ENCODE data around the gene CTDSPL. TPM values are rescaled to one million over a fixed set of nuclear protein-coding genes. Genes with fewer than 3 reads are reported as not detected.
A peak's percentile ranks its signal among the peaks of the same experiment; 100 is the strongest.

CTDSPL gene
- total and polyA plus RNA-seq, 2 of the 13 experiments (the other 11 are each of a cell fraction or from before 2014, with no cell fraction given) = 26.1 to 142 TPM

GRCh38 chr3:37986479-37987314 lies 125.0 kb downstream of the CTDSPL start (continued):
- TF ChIP-seq BORCS8-MEF2B (CRISPR knock-in tag; IDR thresholded peaks at IDR 0.05) (no peak), PATZ1 (CRISPR knock-in tag; IDR thresholded peaks at IDR 0.05) (peak; percentile 90), ZSCAN22 (CRISPR knock-in tag; IDR thresholded peaks at IDR 0.05) (no peak), RCOR2 (CRISPR knock-in tag; IDR thresholded peaks at IDR 0.05) (0 out of 2 replicates have a peak, but pooled peaks have one; percentile 63), TIGD3 (CRISPR knock-in tag; IDR thresholded peaks at IDR 0.05; ENCODE audit: borderline replicate concordance) (no peak), ZNF598 (CRISPR knock-in tag; IDR thresholded peaks at IDR 0.05; ENCODE audit: borderline replicate concordance) (no peak), ZNF256 (CRISPR knock-in tag; conservative IDR thresholded peaks at IDR 0.05) (no peak), ZNF101 (CRISPR knock-in tag; IDR thresholded peaks at IDR 0.05; ENCODE audit: borderline replicate concordance, low read depth) (no peak), ZNF768 (CRISPR knock-in tag; IDR thresholded peaks at IDR 0.05) (peak; percentile 70), CC2D1A (CRISPR knock-in tag; IDR thresholded peaks at IDR 0.05) (no peak), ISL2 (CRISPR knock-in tag; IDR thresholded peaks at IDR 0.05) (peak; percentile 80), ZNF432 (CRISPR knock-in tag; IDR thresholded peaks at IDR 0.05; ENCODE audit: borderline replicate concordance) (no peak), ZEB1 (IDR thresholded peaks at IDR 0.05; ENCODE audit: insufficient replicate concordance, low read depth) (peak; percentile 27), ZNF264 (CRISPR knock-in tag; IDR thresholded peaks at IDR 0.05) (no peak), ZNF12 (CRISPR knock-in tag; IDR thresholded peaks at IDR 0.05) (no peak), MEIS2 (CRISPR knock-in tag; IDR thresholded peaks at IDR 0.05) (no peak), STAT5B (CRISPR knock-in tag; IDR thresholded peaks at IDR 0.05) (no peak), HNRNPUL1 (IDR thresholded peaks at IDR 0.05; ENCODE audit: low read depth, low read length) (no peak), RBM39 (IDR thresholded peaks at IDR 0.05; ENCODE audit: low read depth, low read length, poor library complexity, severe bottlenecking) (no peak), ZNF841 (CRISPR knock-in tag; IDR thresholded peaks at IDR 0.05; ENCODE audit: borderline replicate concordance) (no peak)
- TF ChIP-seq, protein P1, sequence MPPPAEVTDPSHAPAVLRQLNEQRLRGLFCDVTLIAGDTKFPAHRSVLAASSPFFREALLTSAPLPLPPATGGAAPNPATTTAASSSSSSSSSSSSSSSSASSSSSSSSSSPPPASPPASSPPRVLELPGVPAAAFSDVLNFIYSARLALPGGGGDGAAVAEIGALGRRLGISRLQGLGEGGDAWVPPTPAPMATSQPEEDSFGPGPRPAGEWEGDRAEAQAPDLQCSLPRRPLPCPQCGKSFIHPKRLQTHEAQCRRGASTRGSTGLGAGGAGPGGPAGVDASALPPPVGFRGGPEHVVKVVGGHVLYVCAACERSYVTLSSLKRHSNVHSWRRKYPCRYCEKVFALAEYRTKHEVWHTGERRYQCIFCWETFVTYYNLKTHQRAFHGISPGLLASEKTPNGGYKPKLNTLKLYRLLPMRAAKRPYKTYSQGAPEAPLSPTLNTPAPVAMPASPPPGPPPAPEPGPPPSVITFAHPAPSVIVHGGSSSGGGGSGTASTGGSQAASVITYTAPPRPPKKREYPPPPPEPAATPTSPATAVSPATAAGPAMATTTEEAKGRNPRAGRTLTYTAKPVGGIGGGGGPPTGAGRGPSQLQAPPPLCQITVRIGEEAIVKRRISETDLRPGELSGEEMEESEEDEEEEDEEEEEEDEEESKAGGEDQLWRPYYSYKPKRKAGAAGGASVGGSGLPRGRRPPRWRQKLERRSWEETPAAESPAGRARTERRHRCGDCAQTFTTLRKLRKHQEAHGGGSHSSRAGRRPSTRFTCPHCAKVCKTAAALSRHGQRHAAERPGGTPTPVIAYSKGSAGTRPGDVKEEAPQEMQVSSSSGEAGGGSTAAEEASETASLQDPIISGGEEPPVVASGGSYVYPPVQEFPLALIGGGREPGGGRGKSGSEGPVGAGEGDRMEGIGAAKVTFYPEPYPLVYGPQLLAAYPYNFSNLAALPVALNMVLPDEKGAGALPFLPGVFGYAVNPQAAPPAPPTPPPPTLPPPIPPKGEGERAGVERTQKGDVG (CRISPR knock-in tag; IDR thresholded peaks at IDR 0.05; ENCODE audit: borderline replicate concordance) = no peak
- TF ChIP-seq, protein P2, sequence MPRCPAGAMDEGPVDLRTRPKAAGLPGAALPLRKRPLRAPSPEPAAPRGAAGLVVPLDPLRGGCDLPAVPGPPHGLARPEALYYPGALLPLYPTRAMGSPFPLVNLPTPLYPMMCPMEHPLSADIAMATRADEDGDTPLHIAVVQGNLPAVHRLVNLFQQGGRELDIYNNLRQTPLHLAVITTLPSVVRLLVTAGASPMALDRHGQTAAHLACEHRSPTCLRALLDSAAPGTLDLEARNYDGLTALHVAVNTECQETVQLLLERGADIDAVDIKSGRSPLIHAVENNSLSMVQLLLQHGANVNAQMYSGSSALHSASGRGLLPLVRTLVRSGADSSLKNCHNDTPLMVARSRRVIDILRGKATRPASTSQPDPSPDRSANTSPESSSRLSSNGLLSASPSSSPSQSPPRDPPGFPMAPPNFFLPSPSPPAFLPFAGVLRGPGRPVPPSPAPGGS (CRISPR knock-in tag; IDR thresholded peaks at IDR 0.05) = no peak

All from HepG2 (cell line).